NCI-H2227 (cell line): ENCODE results near the gene CEMIP2.
"Not testable (repeated sequence)": the region's sequence is repeated elsewhere in the genome, so short reads cannot be mapped to it uniquely, and the experiment has no call there.

Experiments used
- DNase-seq: peaks from one replicate; lab custom pipeline; 2025; ENCODE audit not compliant: unreplicated experiment; lab: John Stamatoyannopoulos, UW

Gene CEMIP2, protein sequence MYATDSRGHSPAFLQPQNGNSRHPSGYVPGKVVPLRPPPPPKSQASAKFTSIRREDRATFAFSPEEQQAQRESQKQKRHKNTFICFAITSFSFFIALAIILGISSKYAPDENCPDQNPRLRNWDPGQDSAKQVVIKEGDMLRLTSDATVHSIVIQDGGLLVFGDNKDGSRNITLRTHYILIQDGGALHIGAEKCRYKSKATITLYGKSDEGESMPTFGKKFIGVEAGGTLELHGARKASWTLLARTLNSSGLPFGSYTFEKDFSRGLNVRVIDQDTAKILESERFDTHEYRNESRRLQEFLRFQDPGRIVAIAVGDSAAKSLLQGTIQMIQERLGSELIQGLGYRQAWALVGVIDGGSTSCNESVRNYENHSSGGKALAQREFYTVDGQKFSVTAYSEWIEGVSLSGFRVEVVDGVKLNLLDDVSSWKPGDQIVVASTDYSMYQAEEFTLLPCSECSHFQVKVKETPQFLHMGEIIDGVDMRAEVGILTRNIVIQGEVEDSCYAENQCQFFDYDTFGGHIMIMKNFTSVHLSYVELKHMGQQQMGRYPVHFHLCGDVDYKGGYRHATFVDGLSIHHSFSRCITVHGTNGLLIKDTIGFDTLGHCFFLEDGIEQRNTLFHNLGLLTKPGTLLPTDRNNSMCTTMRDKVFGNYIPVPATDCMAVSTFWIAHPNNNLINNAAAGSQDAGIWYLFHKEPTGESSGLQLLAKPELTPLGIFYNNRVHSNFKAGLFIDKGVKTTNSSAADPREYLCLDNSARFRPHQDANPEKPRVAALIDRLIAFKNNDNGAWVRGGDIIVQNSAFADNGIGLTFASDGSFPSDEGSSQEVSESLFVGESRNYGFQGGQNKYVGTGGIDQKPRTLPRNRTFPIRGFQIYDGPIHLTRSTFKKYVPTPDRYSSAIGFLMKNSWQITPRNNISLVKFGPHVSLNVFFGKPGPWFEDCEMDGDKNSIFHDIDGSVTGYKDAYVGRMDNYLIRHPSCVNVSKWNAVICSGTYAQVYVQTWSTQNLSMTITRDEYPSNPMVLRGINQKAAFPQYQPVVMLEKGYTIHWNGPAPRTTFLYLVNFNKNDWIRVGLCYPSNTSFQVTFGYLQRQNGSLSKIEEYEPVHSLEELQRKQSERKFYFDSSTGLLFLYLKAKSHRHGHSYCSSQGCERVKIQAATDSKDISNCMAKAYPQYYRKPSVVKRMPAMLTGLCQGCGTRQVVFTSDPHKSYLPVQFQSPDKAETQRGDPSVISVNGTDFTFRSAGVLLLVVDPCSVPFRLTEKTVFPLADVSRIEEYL (N-terminal part only)

GRCh38 chr9:71768388-71769174 lies at the start of gene CEMIP2:
Gene CEMIP2 (minus strand): TSS chr9:71768513. CDS start chr9:71750373, 18,140 bp downstream.
- peak; percentile 89 for DNase-seq

- DNase-seq = peak; percentile 10
These were observed 48.7 kb upstream of the CEMIP2 start for GRCh38 chr9:71816916-71817451.

DNA sequence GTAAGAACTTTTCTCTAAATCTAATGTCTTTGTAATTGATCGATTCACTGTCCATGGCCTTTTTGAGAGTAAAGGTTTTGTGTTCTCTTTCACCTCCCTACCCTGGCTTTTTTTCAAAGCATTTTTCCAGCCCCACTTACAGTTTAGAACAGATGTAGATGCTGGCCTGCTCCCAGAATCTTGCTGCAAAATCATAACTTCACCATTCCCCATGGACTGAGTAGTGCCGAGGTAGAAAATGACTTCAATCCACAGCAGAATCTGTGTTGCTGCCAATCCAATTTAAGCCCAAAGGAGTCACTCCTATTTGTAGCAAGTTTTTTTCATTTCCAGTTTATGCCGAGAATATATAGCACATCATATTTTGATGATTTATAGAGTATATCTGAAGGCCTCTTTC lies 46.5 kb upstream of the CEMIP2 start:
- no peak for DNase-seq

GRCh38 chr9:71814226-71814625 lies 45.9 kb upstream of the CEMIP2 start:
- no peak for DNase-seq

DNA sequence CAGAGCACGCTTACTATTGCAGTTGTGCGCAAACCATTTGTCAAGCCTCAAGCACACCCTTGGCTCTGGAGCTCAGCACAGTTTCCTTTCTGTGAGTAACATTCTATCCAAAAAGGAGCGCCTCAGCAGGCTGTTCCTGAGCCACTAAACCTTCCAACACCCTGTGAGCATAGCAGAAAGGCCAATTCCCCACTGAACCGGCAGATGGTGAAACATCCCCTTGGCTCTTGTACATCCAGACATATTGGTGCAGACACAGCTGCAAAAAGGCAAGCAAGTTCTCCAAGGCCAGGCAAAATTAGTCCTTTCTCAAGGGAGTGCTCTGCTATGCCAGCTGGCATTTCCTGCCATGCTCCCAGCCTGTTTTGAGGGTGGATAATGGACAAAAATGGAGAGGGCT lies 44.1 kb upstream of the CEMIP2 start:
- no peak for DNase-seq

DNA sequence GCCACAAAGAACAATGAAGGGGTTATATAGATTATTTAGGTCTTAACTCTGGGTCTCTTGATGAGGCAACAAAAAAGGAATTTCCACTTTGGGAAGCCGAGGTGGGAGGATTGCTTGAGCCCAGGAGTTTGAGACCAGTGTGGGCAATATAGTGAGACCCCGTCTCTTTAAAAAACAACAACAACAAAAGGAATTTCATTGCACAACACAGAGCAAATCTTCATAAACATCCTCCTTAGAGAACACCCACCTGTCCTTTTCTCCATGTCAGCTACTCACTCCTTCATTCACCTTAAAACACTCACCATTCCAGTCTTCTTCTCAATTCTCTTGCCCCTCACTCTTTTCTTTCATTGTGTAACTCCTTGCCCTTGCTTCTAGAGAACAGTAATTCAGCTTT lies 39.8 kb upstream of the CEMIP2 start:
- DNase-seq = no peak

GRCh38 chr9:71806901-71807307 lies 38.6 kb upstream of the CEMIP2 start:
- DNase-seq = peak; percentile 77

- not testable (repeated sequence) for DNase-seq
These were observed 36.8 kb upstream of the CEMIP2 start for GRCh38 chr9:71805096-71805495.

- DNase-seq = no peak
These were observed 33.5 kb upstream of the CEMIP2 start for GRCh38 chr9:71801826-71802225.

DNA sequence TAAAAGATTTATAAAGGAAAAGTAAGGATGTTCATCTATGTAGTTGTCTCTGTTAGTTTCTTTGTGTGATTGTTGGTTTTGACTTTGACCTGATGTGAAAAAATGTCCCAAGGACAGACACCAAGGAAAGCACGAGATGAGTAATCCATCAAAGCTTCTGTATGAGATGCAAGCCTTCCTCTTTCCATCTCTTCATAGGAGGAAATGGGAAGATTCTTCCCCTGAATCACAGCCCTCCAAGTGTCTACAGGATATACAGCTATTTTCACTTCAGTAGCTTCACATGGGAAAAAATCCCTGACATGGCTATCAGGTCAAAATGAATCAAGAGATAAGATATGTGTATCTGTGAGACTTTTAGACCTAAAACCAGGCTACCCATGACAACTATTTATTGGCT lies 29.0 kb upstream of the CEMIP2 start:
- no peak for DNase-seq

DNA sequence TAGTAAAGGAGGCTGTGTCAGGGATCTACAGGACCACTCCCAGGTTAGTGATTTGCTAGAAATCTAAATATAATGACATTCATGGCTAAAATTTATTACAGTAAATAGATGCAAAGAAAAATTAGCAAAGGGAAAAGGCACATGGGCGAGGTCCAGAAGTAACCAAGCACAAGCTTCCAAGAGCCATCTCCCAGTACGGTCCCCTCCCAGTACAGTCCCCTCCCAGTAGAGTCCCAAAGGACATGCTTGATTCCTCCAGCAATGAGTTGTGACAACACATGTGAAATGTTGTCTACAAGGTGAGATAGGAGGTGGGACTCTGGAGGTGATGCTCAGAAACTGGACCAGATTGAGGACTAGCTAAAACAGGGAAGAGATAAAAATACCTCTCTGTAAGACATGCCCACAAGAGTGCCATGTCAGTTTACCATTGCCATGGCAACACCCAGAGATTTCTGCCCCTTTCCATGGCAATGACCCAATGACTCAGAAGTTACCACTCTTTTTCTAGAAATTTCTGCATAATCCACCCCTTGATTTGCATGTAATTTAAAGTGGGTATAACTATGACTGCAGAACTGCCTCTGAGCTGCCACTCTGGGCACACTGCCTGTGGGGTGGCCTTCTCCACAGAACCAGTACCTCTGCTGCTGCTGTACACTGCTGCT lies 27.9 kb upstream of the CEMIP2 start:
- no peak for DNase-seq

- no peak for DNase-seq
These were observed 26.9 kb upstream of the CEMIP2 start for GRCh38 chr9:71795097-71795813.

GRCh38 chr9:71793386-71794105 lies 25.2 kb upstream of the CEMIP2 start:
- DNase-seq = no peak

GRCh38 chr9:71791875-71792274 lies 23.6 kb upstream of the CEMIP2 start:
- no peak for DNase-seq

DNA sequence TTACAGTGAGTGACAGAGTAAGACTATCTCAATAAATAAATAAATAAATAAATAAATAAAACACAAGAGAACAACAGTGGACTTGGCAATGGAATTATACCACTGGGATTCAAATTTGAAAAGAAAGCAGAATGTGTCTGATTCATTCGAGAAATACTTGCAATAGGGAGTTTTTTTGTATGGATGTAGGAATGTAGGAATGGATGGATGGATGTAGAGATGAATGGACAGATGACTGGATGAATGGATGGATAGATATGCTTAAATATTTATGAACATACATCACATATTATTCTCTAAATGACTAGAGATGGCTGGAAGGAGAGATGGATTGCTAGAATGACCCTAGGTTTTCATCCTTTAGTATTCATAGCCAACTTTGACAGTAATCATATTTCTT lies 22.0 kb upstream of the CEMIP2 start:
- DNase-seq = no peak

DNA sequence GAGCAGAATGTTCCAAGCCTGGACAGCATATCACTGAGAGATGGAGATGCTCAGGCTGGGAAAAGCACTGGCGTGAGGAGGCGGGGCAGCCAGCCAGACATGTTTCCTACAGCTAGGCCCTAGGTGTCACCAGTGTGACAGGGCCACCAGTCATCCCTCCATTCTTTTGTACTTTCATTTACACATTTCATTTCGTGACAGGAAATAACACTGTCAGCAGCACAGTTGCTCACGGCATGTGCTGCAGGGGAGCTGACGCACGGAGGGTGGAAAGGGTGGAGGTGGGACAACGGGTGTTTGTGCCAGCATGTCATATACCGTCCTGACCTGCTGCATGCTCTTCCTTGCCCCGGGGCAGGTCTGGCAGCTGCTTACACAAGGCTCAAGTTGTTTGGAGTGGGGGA lies 14.8 kb upstream of the CEMIP2 start:
- no peak for DNase-seq

- DNase-seq = no peak
These were observed 13.1 kb upstream of the CEMIP2 start for GRCh38 chr9:71781391-71781790.

DNA sequence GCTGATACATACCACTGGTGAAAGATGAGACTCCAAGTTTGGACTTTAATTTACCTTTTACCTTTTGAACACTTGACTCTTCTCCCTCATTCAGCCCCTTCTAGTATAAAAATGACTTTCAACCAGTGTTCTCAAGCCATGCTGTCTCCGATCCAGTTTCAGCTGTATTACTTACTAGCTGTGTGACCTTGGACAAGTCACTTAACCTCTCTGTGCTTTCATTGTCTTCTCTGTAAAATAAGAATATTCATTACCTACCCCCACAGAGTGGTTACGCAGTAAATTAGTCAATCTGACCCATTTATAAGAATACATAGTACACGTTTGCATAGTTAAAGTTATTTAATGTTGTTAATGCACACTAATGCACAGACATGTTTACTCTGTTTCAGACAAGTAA lies 12.6 kb upstream of the CEMIP2 start:
- no peak for DNase-seq
